Loucy (cell line): ENCODE results near the gene PRTG.

Experiments
- H2AFZ ChIP-seq: fragments of 200-600 bp; sonication (generic); 2 replicates; pipeline ENCODE4 v1.6.0; 2016; ENCODE audit warnings: antibody characterized with exemption, mild to moderate bottlenecking, low read length, moderate library complexity
- H3F3A ChIP-seq: fragments of 200-600 bp; 2 replicates; pipeline ENCODE4 v1.6.0; 2016; ENCODE audit warnings: antibody characterized with exemption, low read depth, mild to moderate bottlenecking
- H3K27me3 ChIP-seq: fragments of 200-600 bp; sonication (generic); 2 replicates; pipeline ENCODE4 v1.6.1; 2014; ENCODE audit warnings: low read length, mild to moderate bottlenecking; ENCODE audit not compliant: insufficient read depth, poor library complexity, severe bottlenecking
- H3K36me3 ChIP-seq: fragments of 200-600 bp; sonication (generic); 2 replicates; pipeline ENCODE4 v1.6.1; 2016; ENCODE audit warnings: low read length; ENCODE audit not compliant: insufficient read depth
- H3K4me1 ChIP-seq: fragments of 200-600 bp; sonication (generic); 2 replicates; pipeline ENCODE4 v1.5.1; 2014; ENCODE audit warnings: low read length, mild to moderate bottlenecking; ENCODE audit not compliant: insufficient read depth, poor library complexity, severe bottlenecking
- H3K4me2 ChIP-seq: fragments of 200-600 bp; sonication (generic); 2 replicates; pipeline ENCODE4 v1.6.0; 2014; ENCODE audit warnings: antibody characterized with exemption, low read length, low read depth, mild to moderate bottlenecking; ENCODE audit not compliant: poor library complexity, severe bottlenecking
- H3K4me3 ChIP-seq: fragments of 200-600 bp; sonication (generic); 2 replicates; pipeline ENCODE4 v1.5.1; 2014; ENCODE audit warnings: low read length, mild to moderate bottlenecking, mixed read lengths; ENCODE audit not compliant: poor library complexity, severe bottlenecking
- H3K79me2 ChIP-seq: fragments of 200-600 bp; sonication (generic); 2 replicates; pipeline ENCODE4 v1.6.1; 2014; ENCODE audit warnings: low read length; ENCODE audit not compliant: insufficient read depth
- H3K9ac ChIP-seq: fragments of 200-600 bp; sonication (generic); 2 replicates; pipeline ENCODE4 v1.6.0; 2014; ENCODE audit warnings: mild to moderate bottlenecking, low read depth, low read length, moderate library complexity; ENCODE audit not compliant: poor library complexity, severe bottlenecking
- H3K9me2 ChIP-seq: fragments of 200-600 bp; sonication (generic); replicated peaks from 2 replicates; pipeline ENCODE4 v1.6.1; 2016; ENCODE audit warnings: low read depth, low read length, mixed read lengths
- H3K9me3 ChIP-seq: fragments of 200-600 bp; sonication (generic); 2 replicates; pipeline ENCODE4 v1.6.1; 2014; ENCODE audit warnings: mild to moderate bottlenecking, antibody characterized with exemption, low read length, low read depth; ENCODE audit not compliant: insufficient read depth
- H4K20me1 ChIP-seq: fragments of 200-600 bp; sonication (generic); 2 replicates; pipeline ENCODE4 v1.6.0; 2014; ENCODE audit warnings: antibody characterized with exemption, low read length, mild to moderate bottlenecking; ENCODE audit not compliant: insufficient read depth, poor library complexity, severe bottlenecking
- CTCF ChIP-seq: fragments of 200-600 bp; sonication (generic); conservative IDR thresholded peaks from 2 replicates; pipeline ENCODE4 v1.5.1; 2014; ENCODE audit warnings: mild to moderate bottlenecking, antibody characterized with exemption, low read length
- EZH2phosphoT487 ChIP-seq: fragments of 200-600 bp; IDR thresholded peaks from 2 replicates; pipeline ENCODE4 v1.6.1; 2018; ENCODE audit warnings: antibody characterized with exemption, mild to moderate bottlenecking, moderate library complexity, borderline replicate concordance

Gene PRTG

DNA sequence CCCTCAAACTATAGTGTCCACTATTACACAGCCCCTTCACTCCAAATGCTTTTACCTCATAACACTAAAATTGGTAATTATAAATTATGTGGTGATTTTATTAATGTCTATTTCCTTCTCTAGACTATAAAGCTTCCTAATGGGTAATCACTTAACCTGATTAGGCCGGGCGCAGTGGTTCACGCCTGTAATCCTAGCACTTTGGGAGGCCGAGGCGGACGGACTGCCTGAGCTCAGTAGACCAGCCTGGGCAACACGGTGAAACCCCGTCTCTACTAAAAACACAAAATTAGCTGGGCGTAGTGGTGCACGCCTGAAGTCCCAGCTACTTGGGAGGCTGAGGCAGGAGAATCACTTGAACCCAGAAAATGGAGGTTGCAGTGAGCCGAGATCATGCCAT lies 83.5 kb downstream of the PRTG start:
- no peaks in the 10 kb centered on the region for H3K9me2 ChIP-seq
- H3K4me2 ChIP-seq = no peak overlapping the region
- H3K36me3 ChIP-seq = no peaks in the 10 kb centered on the region
- H3K27me3 ChIP-seq = no peaks in the 10 kb centered on the region
- H3K79me2 ChIP-seq = no peaks in the 10 kb centered on the region
- no peak overlapping the region for H2AFZ ChIP-seq
- H3K9ac ChIP-seq = no peak overlapping the region
- H4K20me1 ChIP-seq = no peaks in the 10 kb centered on the region
- H3K4me3 ChIP-seq = no peak overlapping the region
- no peaks in the 10 kb centered on the region for H3K4me1 ChIP-seq
- no peaks in the 10 kb centered on the region for H3K9me3 ChIP-seq
- H3F3A ChIP-seq = no peaks in the 10 kb centered on the region
- TF ChIP-seq CTCF = no peak
- TF ChIP-seq EZH2phosphoT487 = no peak

DNA sequence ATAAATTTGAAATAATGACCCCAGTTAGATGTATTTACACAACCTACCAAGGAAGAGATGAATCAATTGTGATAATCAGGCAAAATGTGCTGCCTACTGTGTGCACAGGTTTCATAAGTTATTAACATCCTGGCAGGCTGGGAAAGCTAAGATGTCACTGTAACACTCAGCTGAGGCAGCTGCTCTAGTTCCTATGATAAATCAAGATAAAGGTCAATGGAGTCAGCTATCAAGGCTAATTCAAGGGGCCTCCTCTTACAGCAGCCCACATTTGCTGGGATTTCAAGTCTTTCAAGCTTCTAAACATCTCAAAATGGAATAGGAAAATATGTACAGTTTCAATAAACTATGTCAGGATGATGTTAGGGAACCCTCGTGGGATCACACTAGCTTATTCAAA lies 84.1 kb downstream of the PRTG start:
- no peaks in the 10 kb centered on the region for H3K4me1 ChIP-seq
- TF ChIP-seq CTCF (no peak), EZH2phosphoT487 (no peak)
- no peaks in the 10 kb centered on the region for H3K27me3 ChIP-seq
- no peak overlapping the region for H2AFZ ChIP-seq
- no peaks in the 10 kb centered on the region for H3K36me3 ChIP-seq
- no peak overlapping the region for H3K4me3 ChIP-seq
- H3K9me2 ChIP-seq = no peaks in the 10 kb centered on the region
- no peaks in the 10 kb centered on the region for H3K9me3 ChIP-seq
- no peaks in the 10 kb centered on the region for H4K20me1 ChIP-seq
- H3K4me2 ChIP-seq = no peak overlapping the region
- no peak overlapping the region for H3K9ac ChIP-seq
- H3F3A ChIP-seq = no peaks in the 10 kb centered on the region
- H3K79me2 ChIP-seq = no peaks in the 10 kb centered on the region

DNA sequence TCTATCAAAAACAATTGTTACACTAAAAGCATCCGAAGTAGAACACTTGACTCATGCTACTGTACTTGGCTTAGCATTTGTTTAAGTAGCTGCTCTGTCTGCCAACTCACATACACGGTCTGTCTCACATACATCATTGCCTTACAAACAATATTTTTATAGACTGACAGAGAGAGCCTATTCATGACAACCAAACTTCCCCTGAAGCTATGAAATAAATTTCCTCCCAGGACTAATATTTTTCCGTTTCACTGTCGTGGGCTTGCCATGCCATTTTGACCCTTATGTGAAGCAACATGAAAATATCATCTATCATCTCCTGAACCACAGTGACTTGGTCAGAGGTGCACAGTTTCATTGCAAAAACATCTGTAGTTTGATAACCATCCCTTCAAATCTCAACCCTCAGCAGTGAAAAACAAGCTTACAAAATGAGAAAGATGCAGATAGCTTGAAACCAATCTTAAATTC lies 88.4 kb downstream of the PRTG start:
- no peaks in the 10 kb centered on the region for H3K36me3 ChIP-seq
- no peaks in the 10 kb centered on the region for H4K20me1 ChIP-seq
- TF ChIP-seq CTCF (no peak), EZH2phosphoT487 (no peak)
- H3K4me2 ChIP-seq = no peak overlapping the region
- no peaks in the 10 kb centered on the region for H3K9me2 ChIP-seq
- H3F3A ChIP-seq = no peaks in the 10 kb centered on the region
- no peaks in the 10 kb centered on the region for H3K79me2 ChIP-seq
- no peaks in the 10 kb centered on the region for H3K4me1 ChIP-seq
- H3K9ac ChIP-seq = no peak overlapping the region
- H3K4me3 ChIP-seq = no peak overlapping the region
- no peak overlapping the region for H2AFZ ChIP-seq
- H3K27me3 ChIP-seq = no peaks in the 10 kb centered on the region
- no peaks in the 10 kb centered on the region for H3K9me3 ChIP-seq
